Activated T-cell treated with anti-CD3 and anti-CD28 coated beads, Interleukin-2, amount 50 U/mL, for 4 hours (primary cell): Measurements from ENCODE around the gene SLC25A36. TPM values are rescaled to one million over a fixed set of nuclear protein-coding genes. Genes with fewer than 3 reads are reported as not detected.
A peak's percentile ranks its signal among the peaks of the same experiment; 100 is the strongest.
"Not testable (repeated sequence)": the region's sequence is repeated elsewhere in the genome, so short reads cannot be mapped to it uniquely, and the experiment has no call there.

ENCODE experiments used
- ATAC-seq, 2 donors: fragments of 200-7000 bp; cut with Tn5 transposase; one replicate each; pipeline ENCODE4 v1.10.0; 2021
- DNase-seq: peaks from one replicate; pipeline ENCODE4 v3.0.0-alpha.2; 2020
- H3K27me3 Mint-ChIP-seq: one replicate; pipeline ENCODE4 v1.8.0; 2021; ENCODE audit warnings: low read depth, mixed read lengths
- H3K36me3 Mint-ChIP-seq: one replicate; pipeline ENCODE4 v1.8.0; 2022; ENCODE audit warnings: mixed read lengths; ENCODE audit not compliant: insufficient read depth
- H3K4me1 Mint-ChIP-seq: one replicate; pipeline ENCODE4 v1.8.0; 2021; ENCODE audit warnings: low read depth, mixed read lengths
- H3K4me3 Mint-ChIP-seq: one replicate; pipeline ENCODE4 v1.8.0; 2021; ENCODE audit warnings: mild to moderate bottlenecking, moderate library complexity, mixed read lengths
- H3K9me3 Mint-ChIP-seq: one replicate; pipeline ENCODE4 v1.8.0; 2021; ENCODE audit warnings: mixed read lengths
- total RNA-seq, 3 donors: library from RNA; stranded (reverse); gene quantifications; one replicate each; pipeline ENCODE4 v1.2.1, GENCODE V29; 2021

Gene SLC25A36
- total RNA-seq, 3 donors from 2014 or later, result 35.1 to 41.9 (median 39.7) TPM

- Mint-ChIP-seq H3K4me1 (peaks cover 5% of the 10 kb centered on the region), H3K9me3 (peaks cover 7% of the 10 kb centered on the region), H3K4me3 (no peak overlapping the region), H3K36me3 (no peaks in the 10 kb centered on the region), H3K27me3 (peaks cover 2% of the 10 kb centered on the region)
- no peak for ATAC-seq
- no peak for DNase-seq
Observed at GRCh38 chr3:140995881-140996280, 54.2 kb downstream of the SLC25A36 start.

- ATAC-seq, result peak; percentile 79 to 80
- DNase-seq, result peak; percentile 25
- Mint-ChIP-seq H3K9me3 (no peaks in the 10 kb centered on the region), H3K4me3 (no peak overlapping the region), H3K36me3 (no peaks in the 10 kb centered on the region), H3K4me1 (peaks cover 5% of the 10 kb centered on the region), H3K27me3 (no peaks in the 10 kb centered on the region)
Observed at GRCh38 chr3:141000027-141000663, 58.5 kb downstream of the SLC25A36 start.

- H3K27me3 Mint-ChIP-seq, result no peaks in the 10 kb centered on the region
- no peak overlapping the region for H3K4me3 Mint-ChIP-seq
- ATAC-seq, result no peak
- H3K9me3 Mint-ChIP-seq, result no peaks in the 10 kb centered on the region
- H3K4me1 Mint-ChIP-seq, result peaks cover 5% of the 10 kb centered on the region
- no peak for DNase-seq
- H3K36me3 Mint-ChIP-seq, result no peaks in the 10 kb centered on the region
Observed at GRCh38 chr3:141000686-141001085, 59.0 kb downstream of the SLC25A36 start.

- no peak for DNase-seq
- H3K9me3 Mint-ChIP-seq, result no peaks in the 10 kb centered on the region
- peaks cover 17% of the 10 kb centered on the region for H3K27me3 Mint-ChIP-seq
- no peaks in the 10 kb centered on the region for H3K36me3 Mint-ChIP-seq
- peaks cover 2% of the 10 kb centered on the region for H3K4me1 Mint-ChIP-seq
- no peak for ATAC-seq
- no peak overlapping the region for H3K4me3 Mint-ChIP-seq
Observed at GRCh38 chr3:141006344-141006743, 64.7 kb downstream of the SLC25A36 start.

- DNase-seq, result no peak
- Mint-ChIP-seq H3K4me1 (peaks cover 5% of the 10 kb centered on the region), H3K36me3 (no peaks in the 10 kb centered on the region)
Observed at GRCh38 chr3:141009496-141009895, 67.9 kb downstream of the SLC25A36 start.

GRCh38 chr3:141011232-141011996 is 69.8 kb downstream of the SLC25A36 start:
- Mint-ChIP-seq H3K36me3 (no peaks in the 10 kb centered on the region), H3K9me3 (no peaks in the 10 kb centered on the region), H3K27me3 (peaks cover 26% of the 10 kb centered on the region), H3K4me1 (peaks cover 5% of the 10 kb centered on the region), H3K4me3 (no peak overlapping the region)
- ATAC-seq, result peak; percentile 95 to 97
- peak; percentile 58 for DNase-seq

More at GRCh38 chr3:141009496-141009895, 67.9 kb downstream of the SLC25A36 start:
- Mint-ChIP-seq H3K9me3 (no peaks in the 10 kb centered on the region), H3K27me3 (peaks cover 24% of the 10 kb centered on the region), H3K4me3 (no peak overlapping the region)
- no peak for ATAC-seq

- ATAC-seq (peak; percentile 38 to 42), DNase-seq (no peak)
- Mint-ChIP-seq H3K36me3 (no peaks in the 10 kb centered on the region), H3K9me3 (no peaks in the 10 kb centered on the region), H3K4me1 (peaks cover 5% of the 10 kb centered on the region), H3K4me3 (no peak overlapping the region), H3K27me3 (peaks cover 26% of the 10 kb centered on the region)
Observed at GRCh38 chr3:141011997-141012262, 70.3 kb downstream of the SLC25A36 start.

GRCh38 chr3:141012571-141012970 is 70.9 kb downstream of the SLC25A36 start:
- no peak for DNase-seq
- peaks cover 8% of the 10 kb centered on the region for H3K4me1 Mint-ChIP-seq
- H3K36me3 Mint-ChIP-seq, result no peaks in the 10 kb centered on the region
- no peak overlapping the region for H3K4me3 Mint-ChIP-seq
- peaks cover 25% of the 10 kb centered on the region for H3K27me3 Mint-ChIP-seq
- no peaks in the 10 kb centered on the region for H3K9me3 Mint-ChIP-seq
- ATAC-seq, result no peak

GRCh38 chr3:141015481-141015880 is 73.8 kb downstream of the SLC25A36 start:
- DNase-seq (no peak), ATAC-seq (no peak)
- Mint-ChIP-seq H3K9me3 (no peaks in the 10 kb centered on the region), H3K36me3 (no peaks in the 10 kb centered on the region), H3K4me1 (peaks cover 12% of the 10 kb centered on the region), H3K27me3 (peaks cover 11% of the 10 kb centered on the region), H3K4me3 (no peak overlapping the region)

GRCh38 chr3:141017366-141018322 is 76.0 kb downstream of the SLC25A36 start:
- H3K4me3 Mint-ChIP-seq, result peak overlapping the region; percentile 53
- H3K27me3 Mint-ChIP-seq, H3K4me1 Mint-ChIP-seq, H3K36me3 Mint-ChIP-seq, ATAC-seq, H3K9me3 Mint-ChIP-seq, DNase-seq: not testable (repeated sequence)

GRCh38 chr3:141019244-141019643 is 77.6 kb downstream of the SLC25A36 start:
- no peaks in the 10 kb centered on the region for H3K36me3 Mint-ChIP-seq
- ATAC-seq (peak in 1 of 2 donors; percentile 30), DNase-seq (no peak)
- H3K4me1 Mint-ChIP-seq, result peaks cover 7% of the 10 kb centered on the region
- H3K9me3 Mint-ChIP-seq, result no peaks in the 10 kb centered on the region
- peaks cover 2% of the 10 kb centered on the region for H3K27me3 Mint-ChIP-seq
- H3K4me3 Mint-ChIP-seq, result no peak overlapping the region

- Mint-ChIP-seq H3K4me1 (peaks cover 7% of the 10 kb centered on the region), H3K4me3 (no peak overlapping the region), H3K9me3 (no peaks in the 10 kb centered on the region), H3K36me3 (no peaks in the 10 kb centered on the region), H3K27me3 (peaks cover 2% of the 10 kb centered on the region)
- DNase-seq (no peak), ATAC-seq (peak; percentile 32 to 40)
Observed at GRCh38 chr3:141020143-141020830, 78.7 kb downstream of the SLC25A36 start.

GRCh38 chr3:141021261-141021660 is 79.6 kb downstream of the SLC25A36 start:
- Mint-ChIP-seq H3K27me3 (peaks cover 3% of the 10 kb centered on the region), H3K4me3 (no peak overlapping the region), H3K4me1 (peaks cover 7% of the 10 kb centered on the region), H3K9me3 (no peaks in the 10 kb centered on the region), H3K36me3 (no peaks in the 10 kb centered on the region)
- no peak for ATAC-seq
- DNase-seq, result no peak
